ENCODE measurements around the gene EPB41L5. TPM values are rescaled to one million over a fixed set of nuclear protein-coding genes. Genes with fewer than 3 reads are reported as not detected.

EPB41L5 gene
- total RNA-seq, 1 experiment from 2014 or later, result 83.0 TPM

DNA sequence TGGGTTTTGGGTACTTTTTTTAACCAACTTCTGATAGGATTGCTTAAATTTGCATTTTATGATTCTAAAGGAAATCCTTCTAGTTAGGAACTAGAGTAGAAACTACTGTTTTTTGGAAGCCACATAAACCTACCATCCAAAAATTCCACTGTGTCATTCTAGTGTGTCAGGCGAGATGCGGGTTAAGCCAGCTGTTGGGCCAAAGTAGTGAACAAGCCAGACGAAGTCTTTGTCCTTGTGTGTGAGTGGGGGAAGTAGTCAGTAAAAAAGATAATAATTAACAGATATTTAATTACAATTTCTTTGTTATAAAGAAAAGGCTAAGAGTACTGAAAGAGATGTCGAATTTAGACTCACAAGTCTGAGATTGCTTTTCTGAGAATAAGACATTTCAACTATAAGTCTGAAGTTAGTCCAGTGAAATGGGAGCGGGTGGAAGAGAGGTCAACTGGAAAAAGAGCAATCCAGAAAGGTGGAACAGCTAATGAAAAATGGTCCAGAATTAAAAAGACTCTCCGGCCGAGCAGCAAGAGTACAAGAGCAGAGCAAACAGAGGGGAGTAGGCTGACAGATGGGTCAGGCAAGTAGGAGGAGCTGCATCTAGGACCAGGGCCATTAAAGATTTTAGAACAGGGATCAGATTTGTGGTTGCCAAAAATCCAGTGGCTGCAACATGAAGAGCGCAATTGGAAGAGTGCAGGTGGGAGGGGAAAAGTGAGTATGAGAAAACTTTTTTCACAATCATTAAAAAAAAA lies 1.5 kb downstream of the EPB41L5 start:
- Mint-ChIP-seq H3K4me1 (ENCODE audit: low read depth, unreplicated experiment) (peaks cover 30% of the 10 kb centered on the region), H3K27ac (ENCODE audit: unreplicated experiment) (peak overlapping the region; percentile 81), H3K27me3 (ENCODE audit: insufficient read depth, unreplicated experiment) (no peaks in the 10 kb centered on the region), H3K9me3 (ENCODE audit: unreplicated experiment) (no peaks in the 10 kb centered on the region), H3K4me3 (ENCODE audit: unreplicated experiment) (peak overlapping the region; percentile 74), H3K36me3 (ENCODE audit: insufficient read depth, unreplicated experiment) (peaks cover 31% of the 10 kb centered on the region)
- intact Hi-C loops (cut with micrococcal nuclease; ENCODE audit: unreplicated experiment), result loop anchor here (10.0 kb wide), 1 partner anchor 260 kb away; the partner anchor contains the start of gene PTPN4
- Histone ChIP-seq H3K36me3 (ENCODE audit: control insufficient read depth, insufficient read depth, low read length) (no peaks in the 10 kb centered on the region; the same call in 1 of the 2 replicates), H3K4me3 (ENCODE audit: low read depth, low read length) (peak overlapping the region; percentile 62), H3K4me1 (peaks cover 13% of the 10 kb centered on the region), H3K27me3 (replicated peaks; ENCODE audit: control insufficient read depth, insufficient read depth, low read length) (no peaks in the 10 kb centered on the region), H3K9me3 (no peaks in the 10 kb centered on the region)
- BruUV-seq (replicated peaks), result no TSS peak
- TF ChIP-seq, protein P1, sequence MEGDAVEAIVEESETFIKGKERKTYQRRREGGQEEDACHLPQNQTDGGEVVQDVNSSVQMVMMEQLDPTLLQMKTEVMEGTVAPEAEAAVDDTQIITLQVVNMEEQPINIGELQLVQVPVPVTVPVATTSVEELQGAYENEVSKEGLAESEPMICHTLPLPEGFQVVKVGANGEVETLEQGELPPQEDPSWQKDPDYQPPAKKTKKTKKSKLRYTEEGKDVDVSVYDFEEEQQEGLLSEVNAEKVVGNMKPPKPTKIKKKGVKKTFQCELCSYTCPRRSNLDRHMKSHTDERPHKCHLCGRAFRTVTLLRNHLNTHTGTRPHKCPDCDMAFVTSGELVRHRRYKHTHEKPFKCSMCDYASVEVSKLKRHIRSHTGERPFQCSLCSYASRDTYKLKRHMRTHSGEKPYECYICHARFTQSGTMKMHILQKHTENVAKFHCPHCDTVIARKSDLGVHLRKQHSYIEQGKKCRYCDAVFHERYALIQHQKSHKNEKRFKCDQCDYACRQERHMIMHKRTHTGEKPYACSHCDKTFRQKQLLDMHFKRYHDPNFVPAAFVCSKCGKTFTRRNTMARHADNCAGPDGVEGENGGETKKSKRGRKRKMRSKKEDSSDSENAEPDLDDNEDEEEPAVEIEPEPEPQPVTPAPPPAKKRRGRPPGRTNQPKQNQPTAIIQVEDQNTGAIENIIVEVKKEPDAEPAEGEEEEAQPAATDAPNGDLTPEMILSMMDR (IDR thresholded peaks at IDR 0.05; ENCODE audit: insufficient read depth in 1 of 2, low read depth in 1 of 2, low read length in 1 of 2, severe bottlenecking in 1 of 2, unreplicated experiment in 1 of 2), result no peak
- DNase-seq, result no peak
- ChIA-PET POLR2A (interaction anchor here (0.5 kb wide), 1 partner anchor 106 kb away, joined by 4 read pairs; no protein-coding TSS in a partner anchor), CTCF (interaction anchor here (0.6 to 1.2 kb wide), 2 partner anchors 161 kb away, joined by 3 to 5 read pairs; no protein-coding TSS in a partner anchor)

DNA sequence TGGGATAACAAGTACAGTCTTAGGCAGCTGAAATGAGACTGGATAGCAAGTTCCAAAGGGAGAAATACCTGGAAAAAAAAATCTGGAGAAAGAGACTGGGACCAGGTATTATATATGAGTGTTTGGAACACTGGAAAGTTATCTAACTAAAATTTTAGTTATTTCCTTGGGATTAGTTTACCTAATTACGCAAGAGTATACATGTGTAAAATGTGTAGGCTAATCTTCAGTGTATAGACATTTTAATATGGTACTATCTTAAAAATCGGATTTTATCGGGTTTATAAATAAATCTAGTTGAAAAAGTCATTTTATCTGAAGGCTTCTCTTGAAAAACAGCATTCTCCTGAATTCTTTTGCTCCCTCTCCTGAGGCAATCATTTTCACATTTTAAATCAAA lies 3.9 kb downstream of the EPB41L5 start:
- H3K9me3 Mint-ChIP-seq (ENCODE audit: unreplicated experiment), result no peaks in the 10 kb centered on the region
- intact Hi-C loops (cut with micrococcal nuclease; ENCODE audit: unreplicated experiment), result loop anchor here (10.0 kb wide), 1 partner anchor 262 kb away; the partner anchor contains the start of gene PTPN4
- H3K9me3 ChIP-seq, result no peaks in the 10 kb centered on the region
- no peak overlapping the region for H3K27ac Mint-ChIP-seq (ENCODE audit: unreplicated experiment)
- DNase-seq, result no peak
- H3K4me1 Mint-ChIP-seq (ENCODE audit: low read depth, unreplicated experiment), result peaks cover 41% of the 10 kb centered on the region
- H3K36me3 Mint-ChIP-seq (ENCODE audit: insufficient read depth, unreplicated experiment), result peaks cover 50% of the 10 kb centered on the region
- no peak overlapping the region for H3K4me3 ChIP-seq (ENCODE audit: low read depth, low read length)
- H3K4me3 Mint-ChIP-seq (ENCODE audit: unreplicated experiment), result no peak overlapping the region
- H3K4me1 ChIP-seq, result peaks cover 17% of the 10 kb centered on the region
- CTCF ChIA-PET, result no interaction called here
- TF ChIP-seq, protein P1 (IDR thresholded peaks at IDR 0.05; ENCODE audit: insufficient read depth in 1 of 2, low read depth in 1 of 2, low read length in 1 of 2, severe bottlenecking in 1 of 2, unreplicated experiment in 1 of 2), result no peak
- POLR2A ChIA-PET, result no interaction called here
- H3K27me3 Mint-ChIP-seq (ENCODE audit: insufficient read depth, unreplicated experiment), result no peaks in the 10 kb centered on the region
- no TSS peak for BruUV-seq (replicated peaks)
- no peaks in the 10 kb centered on the region; the same call in 1 of the 2 replicates for H3K36me3 ChIP-seq (ENCODE audit: control insufficient read depth, insufficient read depth, low read length)
- H3K27me3 ChIP-seq (replicated peaks; ENCODE audit: control insufficient read depth, insufficient read depth, low read length), result no peaks in the 10 kb centered on the region

DNA sequence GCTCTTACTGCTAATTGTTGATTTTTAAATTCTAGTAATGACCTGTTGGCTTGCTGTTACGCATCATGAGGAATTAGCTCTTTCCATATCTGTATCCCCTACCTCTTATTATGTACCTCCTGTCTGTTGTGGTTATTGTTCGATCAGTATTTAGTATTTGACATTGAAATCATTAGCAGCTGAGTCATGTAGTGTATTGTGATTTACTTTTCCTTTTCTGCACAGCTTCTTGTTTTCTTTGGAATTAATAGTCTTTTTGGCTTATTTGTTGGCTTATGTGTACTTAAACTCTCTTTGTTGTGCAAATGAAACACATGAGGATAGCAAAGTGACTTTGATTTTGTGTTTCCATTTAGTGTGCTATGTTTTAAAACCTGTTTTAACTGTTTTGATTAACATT lies 4.3 kb downstream of the EPB41L5 start:
- no peaks in the 10 kb centered on the region for H3K27me3 ChIP-seq (replicated peaks; ENCODE audit: control insufficient read depth, insufficient read depth, low read length)
- no peak for DNase-seq
- no peaks in the 10 kb centered on the region for H3K9me3 ChIP-seq
- Mint-ChIP-seq H3K36me3 (ENCODE audit: insufficient read depth, unreplicated experiment) (peaks cover 51% of the 10 kb centered on the region), H3K4me3 (ENCODE audit: unreplicated experiment) (peak overlapping the region; percentile 1), H3K9me3 (ENCODE audit: unreplicated experiment) (no peaks in the 10 kb centered on the region), H3K27me3 (ENCODE audit: insufficient read depth, unreplicated experiment) (no peaks in the 10 kb centered on the region), H3K4me1 (ENCODE audit: low read depth, unreplicated experiment) (peaks cover 41% of the 10 kb centered on the region), H3K27ac (ENCODE audit: unreplicated experiment) (no peak overlapping the region)
- no peak overlapping the region for H3K4me3 ChIP-seq (ENCODE audit: low read depth, low read length)
- intact Hi-C loops (cut with micrococcal nuclease; ENCODE audit: unreplicated experiment), result loop anchor here (10.0 kb wide), 1 partner anchor 262 kb away; the partner anchor contains the start of gene PTPN4
- H3K4me1 ChIP-seq, result peaks cover 17% of the 10 kb centered on the region
- ChIA-PET CTCF (no interaction called here), POLR2A (no interaction called here)
- BruUV-seq (replicated peaks), result no TSS peak
- no peaks in the 10 kb centered on the region; the same call in 1 of the 2 replicates for H3K36me3 ChIP-seq (ENCODE audit: control insufficient read depth, insufficient read depth, low read length)
- TF ChIP-seq, protein P1 (IDR thresholded peaks at IDR 0.05; ENCODE audit: insufficient read depth in 1 of 2, low read depth in 1 of 2, low read length in 1 of 2, severe bottlenecking in 1 of 2, unreplicated experiment in 1 of 2), result no peak
